CD14-positive monocyte (primary cell): ENCODE data around the gene FAM120A. TPM values are rescaled to one million over a fixed set of nuclear protein-coding genes. Genes with fewer than 3 reads are reported as not detected.

ENCODE experiments used
- DNase-seq, 3 donors: peaks; one replicate each; pipeline ENCODE4 v3.0.0-alpha.2; 2011 to 2022
- H2AFZ ChIP-seq: 2 replicates; pipeline ENCODE4 v1.6.0; 2012; ENCODE audit warnings: mild to moderate bottlenecking, low read depth, low read length, inconsistent platforms; ENCODE audit not compliant: insufficient read depth, poor library complexity, severe bottlenecking
- H3K27ac ChIP-seq, 2 donors: 1 replicate in 1 of 2; 2 replicates in 1 of 2; pipeline ENCODE4 v1.5.1; 2012 to 2013; ENCODE audit warnings: low read length in 2 of 2, control low read depth in 1 of 2, inconsistent platforms in 1 of 2, low read depth in 1 of 2, mild to moderate bottlenecking in 1 of 2
- H3K27me3 ChIP-seq, 2 donors: one replicate each; pipeline versions ENCODE4 v1.6.0 to v1.6.1; 2011 to 2013; ENCODE audit warnings: low read length in 2 of 2; ENCODE audit not compliant: control insufficient read depth in 2 of 2, insufficient read depth in 2 of 2
- H3K36me3 ChIP-seq, 2 donors: replicated peaks in 1 of 2; 1 replicate in 1 of 2; 2 replicates in 1 of 2; pipeline versions ENCODE4 v1.5.1 to v1.6.1; 2012 to 2013; ENCODE audit warnings: low read length in 2 of 2, control low read depth in 1 of 2, inconsistent platforms in 1 of 2, mild to moderate bottlenecking in 1 of 2; ENCODE audit not compliant: insufficient read depth in 2 of 2, control insufficient read depth in 1 of 2
- H3K4me1 ChIP-seq, 2 donors: 1 replicate in 1 of 2; 2 replicates in 1 of 2; pipeline versions ENCODE4 v1.5.1 to v1.6.1; 2012 to 2013; ENCODE audit warnings: low read length in 2 of 2, control low read depth in 1 of 2, inconsistent platforms in 1 of 2, mild to moderate bottlenecking in 1 of 2, moderate library complexity in 1 of 2; ENCODE audit not compliant: insufficient read depth in 2 of 2, control insufficient read depth in 1 of 2
- H3K4me2 ChIP-seq: replicated peaks from 2 replicates; pipeline ENCODE3; 2012; ENCODE audit warnings: low read length, moderate library complexity, mild to moderate bottlenecking; ENCODE audit not compliant: poor library complexity, severe bottlenecking; ENCODE audit errors: extremely low read depth
- H3K4me3 ChIP-seq, 3 experiments: fragments of 200-600 bp in 1 of 3; sonication (generic) in 1 of 3; replicated peaks in 1 of 3; 1 replicate in 2 of 3; 2 replicates in 1 of 3; pipeline ENCODE4 v1.5.1; 2011 to 2013; ENCODE audit warnings: low read length in 3 of 3, mild to moderate bottlenecking in 3 of 3, control low read depth in 2 of 3, low read depth in 2 of 3, inconsistent platforms in 1 of 3, moderate library complexity in 1 of 3
- H3K79me2 ChIP-seq: 2 replicates; pipeline ENCODE4 v1.6.0; 2012; ENCODE audit warnings: mild to moderate bottlenecking, control low read depth, inconsistent platforms, low read length, moderate library complexity; ENCODE audit not compliant: insufficient read depth
- H3K9ac ChIP-seq: 2 replicates; pipeline ENCODE4 v1.6.0; 2017; ENCODE audit warnings: low read length, mild to moderate bottlenecking; ENCODE audit not compliant: insufficient read depth, poor library complexity, severe bottlenecking
- H3K9me3 ChIP-seq, 2 donors: replicated peaks in 1 of 2; 1 replicate in 1 of 2; 2 replicates in 1 of 2; pipeline versions ENCODE4 v1.5.1 to v1.6.1; 2012 to 2013; ENCODE audit warnings: low read length in 2 of 2, control low read depth in 1 of 2; ENCODE audit not compliant: control insufficient read depth in 1 of 2, insufficient read depth in 1 of 2
- H4K20me1 ChIP-seq: 2 replicates; pipeline ENCODE4 v1.6.0; 2012; ENCODE audit warnings: mild to moderate bottlenecking, low read length, control low read depth, moderate library complexity; ENCODE audit not compliant: insufficient read depth
- H3K27ac Mint-ChIP-seq, 7 donors: one replicate each; pipeline ENCODE4 v1.8.0; 2020; ENCODE audit warnings: mild to moderate bottlenecking in 7 of 7, mixed read lengths in 7 of 7, moderate library complexity in 6 of 7, inconsistent platforms in 2 of 7
- H3K27me3 Mint-ChIP-seq, 3 donors: one replicate each; pipeline ENCODE4 v1.8.0; 2021 to 2022; ENCODE audit warnings: low read depth in 3 of 3, mild to moderate bottlenecking in 3 of 3, mixed read lengths in 3 of 3, moderate library complexity in 3 of 3, inconsistent platforms in 1 of 3
- H3K36me3 Mint-ChIP-seq, 2 donors: one replicate each; pipeline ENCODE4 v1.8.0; 2020; ENCODE audit warnings: mixed read lengths in 2 of 2, inconsistent platforms in 1 of 2, mild to moderate bottlenecking in 1 of 2
- H3K4me1 Mint-ChIP-seq: one replicate; pipeline ENCODE4 v1.8.0; 2020; ENCODE audit warnings: mild to moderate bottlenecking, mixed read lengths
- H3K4me3 Mint-ChIP-seq, 2 donors: one replicate each; pipeline ENCODE4 v1.8.0; 2020; ENCODE audit warnings: mild to moderate bottlenecking in 2 of 2, mixed read lengths in 2 of 2, moderate library complexity in 1 of 2
- H3K9me3 Mint-ChIP-seq, 7 donors: one replicate each; pipeline ENCODE4 v1.8.0; 2020 to 2022; ENCODE audit warnings: mixed read lengths in 7 of 7, mild to moderate bottlenecking in 6 of 7, moderate library complexity in 6 of 7, inconsistent platforms in 2 of 7
- CTCF ChIP-seq: fragments of 200-600 bp; IDR thresholded peaks from one replicate; pipeline ENCODE4 v1.8.0; 2022; ENCODE audit warnings: antibody characterized with exemption, mild to moderate bottlenecking
- WGBS: methylation state at CpG from one replicate; pipeline ENCODE4 v1.1.5; 2013; ENCODE audit warnings: missing lambda C conversion rate; ENCODE audit not compliant: insufficient coverage; 5-methylcytosine and 5-hydroxymethylcytosine counted together
- intact Hi-C, 2 donors: fragments of 100-400 bp; cut with micrococcal nuclease; formaldehyde crosslinking; loops; one replicate each; pipeline versions ENCODE4 v1.15.0 to v1.15.1; 2023
- polyA plus RNA-seq, 3 donors: library from polyadenylated mRNA; depleted of rRNA in 1 of 3; unstranded in 2 of 3; stranded (reverse) in 1 of 3; fragments of 300-500 nt in 2 of 3; fragments of >200 nt in 1 of 3; fragmentation: Illumina TruSeq in 2 of 3; gene quantifications; 1 replicate in 2 of 3; 2 replicates in 1 of 3; pipeline ENCODE4 v1.2.3, GENCODE V29; 2012 to 2021

FAM120A gene
- polyA plus RNA-seq, 3 donors = 10.4 to 76.6 (median 12.7) TPM

GRCh38 chr9:93612796-93613154, 161.3 kb downstream of the FAM120A start:
- H3K36me3 Mint-ChIP-seq = peaks cover 5 to 12% of the 10 kb centered on the region in 2 donors
- H3K9me3 ChIP-seq = peaks cover 11 to 16% of the 10 kb centered on the region in 2 donors
- H3K27ac ChIP-seq = no peak overlapping the region
- no peak overlapping the region for H3K4me2 ChIP-seq
- DNase-seq = no peak
- intact Hi-C loops = no loop called here
- no peaks in the 10 kb centered on the region for H3K27me3 Mint-ChIP-seq
- peaks cover 9% of the 10 kb centered on the region for H3K4me1 Mint-ChIP-seq
- no peak overlapping the region for H3K27ac Mint-ChIP-seq
- peaks cover 80% of the 10 kb centered on the region for H4K20me1 ChIP-seq
- H3K4me3 Mint-ChIP-seq = no peak overlapping the region
- H3K4me3 ChIP-seq = no peak overlapping the region
- H3K4me1 ChIP-seq = no peaks in the 10 kb centered on the region
- peaks cover 0 to 8% of the 10 kb centered on the region in 2 donors for H3K36me3 ChIP-seq
- H3K27me3 ChIP-seq = no peaks in the 10 kb centered on the region
- TF ChIP-seq CTCF = no peak
- no peak overlapping the region for H2AFZ ChIP-seq
- peaks cover 7 to 25% (median 18%) of the 10 kb centered on the region in 7 donors for H3K9me3 Mint-ChIP-seq
- H3K9ac ChIP-seq = no peak overlapping the region
- peaks cover 64% of the 10 kb centered on the region for H3K79me2 ChIP-seq
- 0% methylated on average over 3 of the region's 5 CpGs for WGBS

GRCh38 chr9:93613174-93613573, 161.7 kb downstream of the FAM120A start:
- H3K27me3 ChIP-seq = no peaks in the 10 kb centered on the region
- Mint-ChIP-seq H3K27ac (no peak overlapping the region), H3K36me3 (peaks cover 9 to 16% of the 10 kb centered on the region in 2 donors), H3K9me3 (peaks cover 7 to 22% (median 16%) of the 10 kb centered on the region in 7 donors), H3K4me1 (peaks cover 9% of the 10 kb centered on the region), H3K4me3 (no peak overlapping the region), H3K27me3 (no peaks in the 10 kb centered on the region)
- H2AFZ ChIP-seq = no peak overlapping the region
- WGBS = 96% methylated on average over 2 of the region's 5 CpGs
- peaks cover 61% of the 10 kb centered on the region for H3K79me2 ChIP-seq
- H3K9me3 ChIP-seq = peaks cover 9 to 16% of the 10 kb centered on the region in 2 donors
- no peak overlapping the region for H3K9ac ChIP-seq
- intact Hi-C loops = no loop called here
- no peak overlapping the region for H3K4me3 ChIP-seq
- H3K4me2 ChIP-seq = no peak overlapping the region
- H3K36me3 ChIP-seq = peaks cover 0 to 12% of the 10 kb centered on the region in 2 donors
- no peak for DNase-seq
- H3K4me1 ChIP-seq = no peaks in the 10 kb centered on the region
- no peak overlapping the region for H3K27ac ChIP-seq
- peaks cover 84% of the 10 kb centered on the region for H4K20me1 ChIP-seq
- no peak for TF ChIP-seq CTCF
